HepG2 (cell line): Measurements from ENCODE around the gene TRH. TPM values are rescaled to one million over a fixed set of nuclear protein-coding genes. Genes with fewer than 3 reads are reported as not detected.

Experiments
- ATAC-seq: fragments of 200-7000 bp; cut with Tn5 transposase; 3 replicates; pipeline ENCODE4 v1.9.1; 2020; ENCODE audit warnings: mild to moderate bottlenecking, moderate library complexity
- BruUV-seq: library from RNA; stranded (reverse); fragments of 400-500 nt; replicated peaks from 2 replicates; lab custom pipeline; 2021; lab: Mats Ljungman, UMichigan
- CTCF ChIA-PET: fragments of 300-600 bp; formaldehyde crosslinking; extraction: SDS; loops from one replicate; lab custom pipeline; 2021; ENCODE audit warnings: low total read pairs, inconsistent platforms, low intra/inter-chr PET ratio; lab: Yijun Ruan, JAX
- POLR2A ChIA-PET: fragments of 350-600 bp; sonication (Branson Sonifier 250); formaldehyde crosslinking; loops from one replicate; lab custom pipeline; 2020; ENCODE audit warnings: antibody characterized with exemption, inconsistent platforms; lab: Yijun Ruan, JAX
- DNase-seq: peaks from one replicate; pipeline ENCODE4 v3.0.0-alpha.2; 2015; ENCODE audit warnings: low spot score
- FAIRE-seq: peaks from 3 replicates; lab custom pipeline; 2011; peaks lifted over from hg19 to GRCh38; lab: Jason Lieb, UNC
- H2AFZ ChIP-seq: one replicate; pipeline ENCODE4 v1.6.1; 2011; ENCODE audit warnings: low read length, inconsistent platforms
- H3K27ac ChIP-seq: fragments of 300-600 bp; 3 replicates; pipeline ENCODE4 v1.8.0; 2011; ENCODE audit warnings: mixed run types, mild to moderate bottlenecking, mixed read lengths, low read length, inconsistent platforms; ENCODE audit not compliant: insufficient read depth; ENCODE audit errors: extremely low read length
- H3K27me3 ChIP-seq, 2 experiments: fragments of 200-600 bp in 1 of 2; 2 replicates in 1 of 2; 3 replicates in 1 of 2; pipeline versions ENCODE4 v1.6.0 to v1.8.0; 2011; ENCODE audit warnings: low read length in 2 of 2, mild to moderate bottlenecking in 2 of 2, moderate library complexity in 2 of 2, inconsistent platforms in 1 of 2; ENCODE audit not compliant: insufficient read depth in 2 of 2, control insufficient read depth in 1 of 2
- H3K36me3 ChIP-seq, 2 experiments: fragments of 200-600 bp in 1 of 2; replicated peaks in 1 of 2; 2 replicates in 1 of 2; 3 replicates in 1 of 2; pipeline versions ENCODE4 v1.5.1 to v1.8.0; 2011; ENCODE audit warnings: low read length in 2 of 2, inconsistent platforms in 1 of 2; ENCODE audit not compliant: insufficient read depth in 2 of 2, control insufficient read depth in 1 of 2
- H3K4me1 ChIP-seq: 2 replicates; pipeline ENCODE4 v1.5.1; 2012; ENCODE audit warnings: low read length, inconsistent platforms; ENCODE audit not compliant: insufficient read depth
- H3K4me2 ChIP-seq: 2 replicates; pipeline ENCODE4 v1.6.0; 2011; ENCODE audit warnings: low read depth, low read length, inconsistent platforms
- H3K4me3 ChIP-seq, 3 experiments: fragments of 200-600 bp in 1 of 3; sonication (generic), shearing (Covaris generic) in 1 of 3; replicated peaks in 1 of 3; 2 replicates each; pipeline ENCODE4 v1.5.1; 2011 to 2016; ENCODE audit warnings: low read length in 3 of 3, inconsistent platforms in 2 of 3, low read depth in 2 of 3, mild to moderate bottlenecking in 2 of 3, control low read depth in 1 of 3, mixed read lengths in 1 of 3; ENCODE audit not compliant: insufficient read depth in 1 of 3
- H3K79me2 ChIP-seq: one replicate; pipeline ENCODE4 v1.6.1; 2011; ENCODE audit warnings: low read length, inconsistent platforms; ENCODE audit not compliant: insufficient read depth
- H3K9ac ChIP-seq: 2 replicates; pipeline ENCODE4 v1.6.0; 2011; ENCODE audit warnings: mild to moderate bottlenecking, low read depth, low read length, inconsistent platforms; ENCODE audit not compliant: insufficient read depth
- H3K9me3 ChIP-seq: 2 replicates; pipeline ENCODE4 v1.5.1; 2012; ENCODE audit warnings: mild to moderate bottlenecking, low read length
- H4K20me1 ChIP-seq: 2 replicates; pipeline ENCODE4 v1.6.0; 2011; ENCODE audit warnings: inconsistent platforms, mild to moderate bottlenecking, low read length, moderate library complexity; ENCODE audit not compliant: insufficient read depth
- AGO2 ChIP-seq: fragments of 200-400 bp; formaldehyde crosslinking; optimal IDR thresholded peaks from 2 replicates; pipeline ENCODE3; 2017; ENCODE audit warnings: mild to moderate bottlenecking, low read depth, low read length, moderate library complexity
- ATF7 ChIP-seq, 2 experiments: fragments of 450-650 bp in 1 of 2; sonication (generic) in 1 of 2; formaldehyde crosslinking in 1 of 2; IDR thresholded peaks; 2 replicates each; pipeline versions ENCODE4 v1.4.0 to v1.6.1; 2016 to 2020; ENCODE audit warnings: antibody characterized with exemption in 1 of 2, mild to moderate bottlenecking in 1 of 2, missing genetic modification reagents in 1 of 2
- ERF ChIP-seq: IDR thresholded peaks from 2 replicates; pipeline ENCODE4 v1.6.1; 2018; ENCODE audit warnings: missing biosample characterization, missing genetic modification reagents
- FIP1L1 ChIP-seq: fragments of 200-400 bp; formaldehyde crosslinking; IDR thresholded peaks from 2 replicates; pipeline ENCODE4 v1.6.1; 2018; ENCODE audit warnings: low read depth, mild to moderate bottlenecking, low read length, moderate library complexity, borderline replicate concordance; ENCODE audit not compliant: insufficient read depth
- PPARG ChIP-seq: conservative IDR thresholded peaks from 2 replicates; pipeline ENCODE4 v1.6.1; 2016; ENCODE audit warnings: missing biosample characterization, missing genetic modification reagents
- RERE ChIP-seq: IDR thresholded peaks from 2 replicates; pipeline ENCODE4 v1.6.1; 2016; ENCODE audit warnings: low read depth, missing genetic modification reagents, missing compliant biosample characterization
- RNF2 ChIP-seq: fragments of 450-650 bp; conservative IDR thresholded peaks from 2 replicates; pipeline ENCODE4 v1.6.1; 2016; ENCODE audit warnings: low read depth
- SETDB1 ChIP-seq: sonication (generic); formaldehyde crosslinking; IDR thresholded peaks from 2 replicates; pipeline ENCODE4 v1.5.1; 2020; ENCODE audit warnings: missing genetic modification reagents, mild to moderate bottlenecking, borderline replicate concordance
- ZBTB39 ChIP-seq: sonication (generic); formaldehyde crosslinking; IDR thresholded peaks from 2 replicates; pipeline ENCODE4 v1.5.0; 2020; ENCODE audit warnings: missing genetic modification reagents
- ZBTB49 ChIP-seq: sonication (generic); formaldehyde crosslinking; IDR thresholded peaks from 2 replicates; pipeline ENCODE4 v1.4.0; 2020; ENCODE audit warnings: missing genetic modification reagents, borderline replicate concordance
- ZNF484 ChIP-seq: sonication (generic); formaldehyde crosslinking; IDR thresholded peaks from 2 replicates; pipeline ENCODE4 v1.5.1; 2020; ENCODE audit warnings: mild to moderate bottlenecking, low read depth, missing genetic modification reagents, borderline replicate concordance
- ZNF644 ChIP-seq: IDR thresholded peaks from 2 replicates; pipeline ENCODE4 v1.6.1; 2016; ENCODE audit warnings: low read depth
- WGBS: methylation state at CpG from one replicate; pipeline ENCODE4 v1.1.6; 2017; ENCODE audit warnings: low lambda C conversion rate; 5-methylcytosine and 5-hydroxymethylcytosine counted together
- in situ Hi-C: cut with HindIII; loops from 2 replicates; pipeline ENCODE4 v1.10.0; 2017; ENCODE audit warnings: low pct_unique_long_range_greater_than_20kb; ENCODE audit not compliant: extremely low pct_ligation_motif_present
- intact Hi-C: fragments of 100-400 bp; cut with micrococcal nuclease; formaldehyde crosslinking; loops from one replicate; pipeline ENCODE4 v1.10.0; 2022; ENCODE audit not compliant: unreplicated experiment
- polyA plus RNA-seq, 8 experiments: library from polyadenylated mRNA; depleted of rRNA in 3 of 8; stranded (reverse) in 7 of 8; unstranded in 1 of 8; fragments of >200 nt; fragmentation: Illumina TruSeq in 4 of 8; extraction: Trizol in 4 of 8; gene quantifications; 2 replicates each; pipeline versions ENCODE4 v1.2.1 to v1.2.3, GENCODE V29; 2011 to 2016; ENCODE audit warnings: low read depth in 4 of 8, missing spikeins in 1 of 8, mixed read lengths in 1 of 8; ENCODE audit not compliant: insufficient read depth in 1 of 8
- total RNA-seq, 5 experiments: library from RNA; depleted of rRNA; stranded (reverse); fragments of >200 nt; fragmentation: Illumina TruSeq; extraction: Trizol; gene quantifications; 2 replicates each; pipeline ENCODE4 v1.2.3, GENCODE V29; 2016; ENCODE audit warnings: low read depth in 1 of 5
- TF ChIP-seq, protein P1 (sequence below): IDR thresholded peaks from 2 replicates; pipeline ENCODE4 v1.6.1; 2012; ENCODE audit warnings: low read depth, low read length, improper control_type of control experiment

TRH gene
- total and polyA plus RNA-seq, 2 of the 13 experiments (the other 11 are each of a cell fraction or from before 2014, with no cell fraction given): not detected

DNA sequence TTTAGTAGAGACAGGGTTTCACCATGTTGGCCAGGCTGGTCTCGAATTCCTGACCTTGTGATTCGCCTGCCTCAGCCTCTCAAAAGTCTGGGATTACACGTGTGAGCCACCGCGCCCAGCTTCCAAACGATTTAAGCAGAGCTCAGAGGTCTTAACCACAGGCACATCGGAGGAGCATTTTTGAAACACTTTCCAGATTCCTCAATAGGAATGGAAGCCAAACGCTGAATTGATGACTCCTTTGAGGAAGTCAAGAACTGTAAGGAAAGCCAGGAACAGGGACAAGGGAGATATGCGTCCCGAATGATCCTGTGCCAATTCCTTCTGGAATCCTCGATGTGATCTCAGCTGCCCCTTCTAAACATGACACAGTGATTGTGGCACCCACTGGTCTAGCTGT lies 40.0 kb downstream of the TRH start:
- WGBS: 66% methylated on average over 11 of the region's 11 CpGs
- no peaks in the 10 kb centered on the region for H3K36me3 ChIP-seq
- H3K27ac ChIP-seq: no peak overlapping the region
- intact Hi-C loops: no loop called here
- ChIA-PET CTCF (no interaction called here), POLR2A (no interaction called here)
- no peaks in the 10 kb centered on the region for H3K4me1 ChIP-seq
- no peaks in the 10 kb centered on the region for H4K20me1 ChIP-seq
- no peaks in the 10 kb centered on the region for H3K79me2 ChIP-seq
- H3K27me3 ChIP-seq: no peaks in the 10 kb centered on the region; a peak in 1 of 5 replicates
- H3K9me3 ChIP-seq: no peaks in the 10 kb centered on the region
- no peak overlapping the region for H2AFZ ChIP-seq
- no peak for DNase-seq
- H3K9ac ChIP-seq: no peak overlapping the region
- no peak for FAIRE-seq
- no peak for ATAC-seq
- in situ Hi-C loops: no loop called here
- no peak overlapping the region for H3K4me2 ChIP-seq
- no TSS peak for BruUV-seq
- no peak overlapping the region for H3K4me3 ChIP-seq
- TF ChIP-seq, protein P1, sequence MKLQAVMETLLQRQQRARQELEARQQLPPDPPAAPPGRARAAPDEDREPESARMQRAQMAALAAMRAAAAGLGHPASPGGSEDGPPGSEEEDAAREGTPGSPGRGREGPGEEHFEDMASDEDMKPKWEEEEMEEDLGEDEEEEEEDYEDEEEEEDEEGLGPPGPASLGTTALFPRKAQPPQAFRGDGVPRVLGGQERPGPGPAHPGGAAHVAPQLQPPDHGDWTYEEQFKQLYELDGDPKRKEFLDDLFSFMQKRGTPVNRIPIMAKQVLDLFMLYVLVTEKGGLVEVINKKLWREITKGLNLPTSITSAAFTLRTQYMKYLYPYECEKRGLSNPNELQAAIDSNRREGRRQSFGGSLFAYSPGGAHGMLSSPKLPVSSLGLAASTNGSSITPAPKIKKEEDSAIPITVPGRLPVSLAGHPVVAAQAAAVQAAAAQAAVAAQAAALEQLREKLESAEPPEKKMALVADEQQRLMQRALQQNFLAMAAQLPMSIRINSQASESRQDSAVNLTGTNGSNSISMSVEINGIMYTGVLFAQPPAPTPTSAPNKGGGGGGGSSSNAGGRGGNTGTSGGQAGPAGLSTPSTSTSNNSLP: no peak
- TF ChIP-seq ZBTB39 (CRISPR knock-in tag) (no peak), ERF (CRISPR knock-in tag) (no peak), AGO2 (no peak), ZNF644 (no peak), ATF7 (IDR thresholded peaks at IDR 0.05) (no peak), ATF7 (CRISPR knock-in tag; IDR thresholded peaks at IDR 0.05) (no peak), ZNF484 (CRISPR knock-in tag) (no peak), FIP1L1 (no peak), PPARG (CRISPR knock-in tag) (no peak), ZBTB49 (CRISPR knock-in tag) (no peak), RNF2 (no peak), SETDB1 (CRISPR knock-in tag) (no peak), RERE (CRISPR knock-in tag) (no peak)
